Thyroid gland (tissue), 4 donors: Measurements from ENCODE around the gene MED27. TPM values are rescaled to one million over a fixed set of nuclear protein-coding genes. Genes with fewer than 3 reads are reported as not detected.

ENCODE experiments used
- DNase-seq, 2 donors: peaks; one replicate each; pipeline ENCODE4 v3.0.0-alpha.2; 2019
- H3K27ac ChIP-seq, 3 donors: fragments of 200-600 bp; sonication (generic); 1 replicate in 2 of 3; 2 replicates in 1 of 3; pipeline ENCODE4 v1.5.1; 2016 to 2019; ENCODE audit warnings: mild to moderate bottlenecking in 1 of 3, moderate library complexity in 1 of 3
- H3K27me3 ChIP-seq: fragments of 200-600 bp; sonication (generic); one replicate; pipeline ENCODE4 v1.5.1; 2019
- H3K36me3 ChIP-seq, 2 donors: fragments of 200-600 bp; sonication (generic); one replicate each; pipeline ENCODE4 v1.5.1; 2016 to 2019
- H3K4me1 ChIP-seq, 2 donors: fragments of 200-600 bp; sonication (generic); one replicate each; pipeline ENCODE4 v1.5.1; 2017 to 2019
- H3K4me3 ChIP-seq, 3 donors: fragments of 200-600 bp; sonication (generic); replicated peaks in 1 of 3; 1 replicate in 2 of 3; 2 replicates in 1 of 3; pipeline ENCODE4 v1.5.1; 2016; ENCODE audit warnings: mild to moderate bottlenecking in 1 of 3
- H3K9me3 ChIP-seq: fragments of 200-600 bp; sonication (generic); one replicate; pipeline ENCODE4 v1.5.1; 2017
- POLR2A ChIP-seq, 2 donors: fragments of 450-650 bp; IDR thresholded peaks; one replicate each; pipeline ENCODE4 v1.6.1; 2017; ENCODE audit warnings: antibody characterized with exemption in 2 of 2, mild to moderate bottlenecking in 2 of 2, moderate library complexity in 1 of 2
- WGBS, 2 donors: methylation state at CpG; one replicate each; pipeline ENCODE4 v1.1.5; 2017; 5-methylcytosine and 5-hydroxymethylcytosine counted together
- intact Hi-C: fragments of 100-400 bp; cut with DNase I; formaldehyde crosslinking; loops from one replicate; pipeline ENCODE4 v1.15.1; 2023
- total RNA-seq, 4 donors: library from RNA; depleted of rRNA; stranded (reverse); fragments of >200 nt; gene quantifications; one replicate each; pipeline ENCODE4 v1.2.3, GENCODE V29; 2016
- TF ChIP-seq, protein P1 (sequence below), 6 experiments: fragments of 200-600 bp in 3 of 6; fragments of 450-650 bp in 3 of 6; sonication (generic) in 3 of 6; IDR thresholded peaks; one replicate each; pipeline ENCODE4 v1.5.1; 2016 to 2019; ENCODE audit warnings: antibody characterized with exemption in 6 of 6, mild to moderate bottlenecking in 2 of 6, inconsistent platforms in 1 of 6, moderate library complexity in 1 of 6

Gene MED27
- total RNA-seq, 4 donors from 2014 or later = 15.3 to 19.5 (median 16.7) TPM

GRCh38 chr9:132008855-132009812 lies 70.5 kb downstream of the MED27 start:
- intact Hi-C loops = no loop called here
- 85 to 89% methylated on average over 12 of the region's 12 CpGs for WGBS, 2 donors
- H3K36me3 ChIP-seq = no peaks in the 10 kb centered on the region
- no peak overlapping the region for H3K27ac ChIP-seq
- H3K27me3 ChIP-seq = no peaks in the 10 kb centered on the region
- peaks cover 0 to 3% of the 10 kb centered on the region in 2 donors for H3K4me1 ChIP-seq
- no peak for DNase-seq
- no peak overlapping the region for H3K4me3 ChIP-seq
- no peak for TF ChIP-seq POLR2A (IDR thresholded peaks at IDR 0.05)
- TF ChIP-seq, protein P1, sequence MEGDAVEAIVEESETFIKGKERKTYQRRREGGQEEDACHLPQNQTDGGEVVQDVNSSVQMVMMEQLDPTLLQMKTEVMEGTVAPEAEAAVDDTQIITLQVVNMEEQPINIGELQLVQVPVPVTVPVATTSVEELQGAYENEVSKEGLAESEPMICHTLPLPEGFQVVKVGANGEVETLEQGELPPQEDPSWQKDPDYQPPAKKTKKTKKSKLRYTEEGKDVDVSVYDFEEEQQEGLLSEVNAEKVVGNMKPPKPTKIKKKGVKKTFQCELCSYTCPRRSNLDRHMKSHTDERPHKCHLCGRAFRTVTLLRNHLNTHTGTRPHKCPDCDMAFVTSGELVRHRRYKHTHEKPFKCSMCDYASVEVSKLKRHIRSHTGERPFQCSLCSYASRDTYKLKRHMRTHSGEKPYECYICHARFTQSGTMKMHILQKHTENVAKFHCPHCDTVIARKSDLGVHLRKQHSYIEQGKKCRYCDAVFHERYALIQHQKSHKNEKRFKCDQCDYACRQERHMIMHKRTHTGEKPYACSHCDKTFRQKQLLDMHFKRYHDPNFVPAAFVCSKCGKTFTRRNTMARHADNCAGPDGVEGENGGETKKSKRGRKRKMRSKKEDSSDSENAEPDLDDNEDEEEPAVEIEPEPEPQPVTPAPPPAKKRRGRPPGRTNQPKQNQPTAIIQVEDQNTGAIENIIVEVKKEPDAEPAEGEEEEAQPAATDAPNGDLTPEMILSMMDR (IDR thresholded peaks at IDR 0.05) = no peak
- no peaks in the 10 kb centered on the region for H3K9me3 ChIP-seq

DNA sequence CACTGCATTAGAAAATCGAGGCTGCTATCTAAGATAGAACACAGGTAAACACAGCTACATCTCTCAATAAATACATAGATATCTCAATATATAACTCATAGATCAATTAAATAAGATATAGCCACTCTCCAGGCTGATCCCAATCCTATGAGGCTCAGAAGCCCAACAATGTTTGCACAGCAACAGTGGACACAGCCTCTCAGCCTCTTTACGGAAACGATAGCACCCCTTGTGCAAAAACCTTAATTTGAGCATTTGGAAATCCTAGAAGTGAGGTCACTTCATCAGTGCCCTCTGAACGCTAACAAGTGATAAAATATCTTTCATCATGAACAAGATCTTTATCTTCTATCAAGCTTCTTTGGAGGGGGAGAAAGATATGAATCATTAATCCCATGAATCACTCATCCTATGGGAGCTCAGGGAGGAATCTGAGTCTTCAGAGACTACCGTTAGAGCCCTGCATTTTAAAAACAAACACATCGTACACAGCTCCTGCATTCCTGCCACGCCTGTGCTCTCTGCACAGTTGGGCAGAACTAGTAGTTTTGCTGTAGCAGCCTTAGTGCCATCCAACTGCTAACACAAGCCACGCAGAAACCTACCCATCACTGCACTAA lies 71.4 kb downstream of the MED27 start:
- intact Hi-C loops = no loop called here

GRCh38 chr9:132007371-132008025 lies 72.2 kb downstream of the MED27 start:
- no peak for TF ChIP-seq POLR2A (IDR thresholded peaks at IDR 0.05)
- TF ChIP-seq, protein P1 (IDR thresholded peaks at IDR 0.05) = no peak
- Histone ChIP-seq H3K27me3 (no peaks in the 10 kb centered on the region), H3K27ac (no peak overlapping the region), H3K36me3 (no peaks in the 10 kb centered on the region), H3K9me3 (no peaks in the 10 kb centered on the region), H3K4me1 (peaks cover 0 to 3% of the 10 kb centered on the region in 2 donors), H3K4me3 (no peak overlapping the region)
- intact Hi-C loops = no loop called here
- DNase-seq = no peak
- 88 to 89% methylated on average over 5 of the region's 5 CpGs for WGBS, 2 donors

More for the DNA sequence above, 71.4 kb downstream of the MED27 start:
- DNase-seq = no peak
- H3K4me1 ChIP-seq = peaks cover 0 to 3% of the 10 kb centered on the region in 2 donors
- H3K4me3 ChIP-seq = no peak overlapping the region
- no peaks in the 10 kb centered on the region for H3K9me3 ChIP-seq
- H3K36me3 ChIP-seq = no peaks in the 10 kb centered on the region
- H3K27ac ChIP-seq = no peak overlapping the region
- TF ChIP-seq POLR2A (IDR thresholded peaks at IDR 0.05) = no peak
- TF ChIP-seq, protein P1 (IDR thresholded peaks at IDR 0.05) = no peak
- 68 to 76% methylated on average over 8 of the region's 8 CpGs for WGBS, 2 donors
- H3K27me3 ChIP-seq = no peaks in the 10 kb centered on the region

DNA sequence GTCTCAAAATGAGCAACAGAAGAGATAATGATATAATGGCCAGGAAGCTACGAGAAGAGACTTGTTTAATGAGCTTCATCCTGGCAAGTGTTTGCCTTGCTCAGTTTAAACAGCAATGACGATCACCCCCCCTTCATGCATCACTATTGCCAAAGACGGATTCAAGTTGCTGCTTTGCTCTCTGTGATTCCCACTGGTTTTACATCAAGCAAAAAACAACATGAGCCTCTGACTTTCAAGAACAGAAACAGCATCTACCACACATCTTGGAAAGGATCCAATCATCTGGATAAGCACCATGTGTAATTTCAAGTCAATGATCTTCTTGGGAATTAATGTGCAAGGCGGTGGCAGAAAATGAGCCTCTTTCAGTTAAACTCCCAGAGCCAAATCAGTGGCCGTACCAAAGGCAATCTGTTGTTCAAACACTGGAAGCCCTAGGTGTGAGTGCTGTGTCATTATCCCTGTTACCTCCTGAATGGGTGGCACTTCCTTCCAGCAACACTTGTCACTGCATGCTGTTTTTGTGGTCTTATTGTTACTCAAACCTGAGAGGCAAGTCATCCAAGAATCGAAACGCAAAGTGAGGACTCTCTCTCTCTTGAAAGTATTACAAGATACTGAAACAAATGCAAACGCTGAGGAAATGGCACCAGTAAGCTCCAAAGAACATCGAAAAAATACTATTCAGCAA lies 72.8 kb downstream of the MED27 start:
- intact Hi-C loops = no loop called here
- no peaks in the 10 kb centered on the region for H3K27me3 ChIP-seq
- H3K4me3 ChIP-seq = no peak overlapping the region
- TF ChIP-seq, protein P1 (IDR thresholded peaks at IDR 0.05) = no peak
- TF ChIP-seq POLR2A (IDR thresholded peaks at IDR 0.05) = no peak
- no peaks in the 10 kb centered on the region for H3K9me3 ChIP-seq
- peaks cover 0 to 3% of the 10 kb centered on the region in 2 donors for H3K4me1 ChIP-seq
- no peak overlapping the region for H3K27ac ChIP-seq
- DNase-seq = no peak
- WGBS, 2 donors = 58 to 63% methylated on average over 9 of the region's 9 CpGs
- no peaks in the 10 kb centered on the region for H3K36me3 ChIP-seq
